ENCODE measurements around the gene CEP85. TPM values are rescaled to one million over a fixed set of nuclear protein-coding genes. Genes with fewer than 3 reads are reported as not detected.

The CEP85 gene
- polyA plus RNA-seq, 4 donors, result 2.7 to 11.0 (median 5.6) TPM

- H3K27ac ChIP-seq (ENCODE audit: low read depth in 1 of 3, low read length in 2 of 3), result peak overlapping the region in 2 of 3 donors; percentile 53 to 72
- peaks cover 0 to 75% (median 2%) of the 10 kb centered on the region in 3 donors for H3K36me3 ChIP-seq (ENCODE audit: control insufficient read depth in 3 of 3, insufficient read depth in 2 of 3, low read depth in 1 of 3, low read length in 3 of 3)
Measured at GRCh38 chr1:26283871-26284596, 50.0 kb downstream of the CEP85 start.

GRCh38 chr1:26284597-26285347 is 50.8 kb downstream of the CEP85 start:
- Histone ChIP-seq H3K4me3 (ENCODE audit: low read depth in 1 of 3, low read length in 3 of 3) (no peak overlapping the region), H3K4me1 (ENCODE audit: control insufficient read depth in 3 of 3, insufficient read depth in 2 of 3, low read depth in 1 of 3, low read length in 2 of 3) (peaks cover 0 to 26% (median 11%) of the 10 kb centered on the region in 3 donors), H3K36me3 (ENCODE audit: control insufficient read depth in 3 of 3, insufficient read depth in 2 of 3, low read depth in 1 of 3, low read length in 3 of 3) (peaks cover 0 to 80% (median 2%) of the 10 kb centered on the region in 3 donors), H3K9me3 (ENCODE audit: control insufficient read depth in 2 of 2, insufficient read depth in 1 of 2, low read depth in 1 of 2, low read length in 1 of 2) (no peaks in the 10 kb centered on the region), H3K27me3 (ENCODE audit: control insufficient read depth in 3 of 3, insufficient read depth in 3 of 3, low read length in 3 of 3) (no peaks in the 10 kb centered on the region), H3K27ac (ENCODE audit: low read depth in 1 of 3, low read length in 2 of 3) (peak overlapping the region; percentile 30 to 72 (median 58))
- DNase-seq (peak; percentile 69 to 84), FAIRE-seq (no peak)
- 20 to 35% (median 28%) methylated on average over 22 of the region's 22 CpGs for WGBS, 3 donors

More at GRCh38 chr1:26283871-26284596, 50.0 kb downstream of the CEP85 start:
- no peaks in the 10 kb centered on the region for H3K9me3 ChIP-seq (ENCODE audit: control insufficient read depth in 2 of 2, insufficient read depth in 1 of 2, low read depth in 1 of 2, low read length in 1 of 2)
- 68 to 83% (median 72%) methylated on average over 12 of the region's 12 CpGs for WGBS, 3 donors
- DNase-seq (no peak), FAIRE-seq (no peak)
- H3K27me3 ChIP-seq (ENCODE audit: control insufficient read depth in 3 of 3, insufficient read depth in 3 of 3, low read length in 3 of 3), result no peaks in the 10 kb centered on the region
- H3K4me1 ChIP-seq (ENCODE audit: control insufficient read depth in 3 of 3, insufficient read depth in 2 of 3, low read depth in 1 of 3, low read length in 2 of 3), result peaks cover 2 to 32% (median 13%) of the 10 kb centered on the region in 3 donors
- no peak overlapping the region for H3K4me3 ChIP-seq (ENCODE audit: low read depth in 1 of 3, low read length in 3 of 3)

GRCh38 chr1:26285366-26286063 is 51.5 kb downstream of the CEP85 start:
- H3K4me1 ChIP-seq (ENCODE audit: control insufficient read depth in 3 of 3, insufficient read depth in 2 of 3, low read depth in 1 of 3, low read length in 2 of 3), result peaks cover 0 to 24% (median 11%) of the 10 kb centered on the region in 3 donors
- WGBS, 3 donors, result 84 to 87% (median 85%) methylated on average over 18 to 19 of the region's 19 CpGs

GRCh38 chr1:26286064-26286416 is 52.0 kb downstream of the CEP85 start:
- peak overlapping the region in 2 of 3 donors; percentile 32 to 34 for H3K27ac ChIP-seq (ENCODE audit: low read depth in 1 of 3, low read length in 2 of 3)
- DNase-seq (no peak), FAIRE-seq (no peak)
- peaks cover 0 to 20% (median 7%) of the 10 kb centered on the region in 3 donors for H3K4me1 ChIP-seq (ENCODE audit: control insufficient read depth in 3 of 3, insufficient read depth in 2 of 3, low read depth in 1 of 3, low read length in 2 of 3)
- H3K4me3 ChIP-seq (ENCODE audit: low read depth in 1 of 3, low read length in 3 of 3), result no peak overlapping the region
- H3K36me3 ChIP-seq (ENCODE audit: control insufficient read depth in 3 of 3, insufficient read depth in 2 of 3, low read depth in 1 of 3, low read length in 3 of 3), result peaks cover 0 to 87% (median 2%) of the 10 kb centered on the region in 3 donors
- H3K27me3 ChIP-seq (ENCODE audit: control insufficient read depth in 3 of 3, insufficient read depth in 3 of 3, low read length in 3 of 3), result no peaks in the 10 kb centered on the region
- 83 to 94% (median 87%) methylated on average over 2 of the region's 2 CpGs for WGBS, 3 donors
- H3K9me3 ChIP-seq (ENCODE audit: control insufficient read depth in 2 of 2, insufficient read depth in 1 of 2, low read depth in 1 of 2, low read length in 1 of 2), result no peaks in the 10 kb centered on the region

More at GRCh38 chr1:26285366-26286063, 51.5 kb downstream of the CEP85 start:
- FAIRE-seq (no peak), DNase-seq (no peak)
- Histone ChIP-seq H3K36me3 (ENCODE audit: control insufficient read depth in 3 of 3, insufficient read depth in 2 of 3, low read depth in 1 of 3, low read length in 3 of 3) (peaks cover 0 to 87% (median 2%) of the 10 kb centered on the region in 3 donors), H3K27me3 (ENCODE audit: control insufficient read depth in 3 of 3, insufficient read depth in 3 of 3, low read length in 3 of 3) (no peaks in the 10 kb centered on the region), H3K27ac (ENCODE audit: low read depth in 1 of 3, low read length in 2 of 3) (peak overlapping the region in 2 of 3 donors; percentile 58 to 72), H3K4me3 (ENCODE audit: low read depth in 1 of 3, low read length in 3 of 3) (no peak overlapping the region), H3K9me3 (ENCODE audit: control insufficient read depth in 2 of 2, insufficient read depth in 1 of 2, low read depth in 1 of 2, low read length in 1 of 2) (no peaks in the 10 kb centered on the region)

GRCh38 chr1:26287033-26287711 is 53.2 kb downstream of the CEP85 start:
- Histone ChIP-seq H3K27ac (ENCODE audit: low read depth in 1 of 3, low read length in 2 of 3) (peak overlapping the region in 2 of 3 donors; percentile 27 to 70), H3K36me3 (ENCODE audit: control insufficient read depth in 3 of 3, insufficient read depth in 2 of 3, low read depth in 1 of 3, low read length in 3 of 3) (peaks cover 0 to 87% (median 0%) of the 10 kb centered on the region in 3 donors), H3K4me1 (ENCODE audit: control insufficient read depth in 3 of 3, insufficient read depth in 2 of 3, low read depth in 1 of 3, low read length in 2 of 3) (peaks cover 0 to 15% (median 5%) of the 10 kb centered on the region in 3 donors), H3K27me3 (ENCODE audit: control insufficient read depth in 3 of 3, insufficient read depth in 3 of 3, low read length in 3 of 3) (no peaks in the 10 kb centered on the region), H3K4me3 (ENCODE audit: low read depth in 1 of 3, low read length in 3 of 3) (no peak overlapping the region), H3K9me3 (ENCODE audit: control insufficient read depth in 2 of 2, insufficient read depth in 1 of 2, low read depth in 1 of 2, low read length in 1 of 2) (no peaks in the 10 kb centered on the region)
- DNase-seq (peak in 1 of 2 donors; percentile 62), FAIRE-seq (no peak)
- 47 to 73% (median 61%) methylated on average over 8 of the region's 8 CpGs for WGBS, 3 donors

GRCh38 chr1:26287811-26288210 is 53.8 kb downstream of the CEP85 start:
- H3K4me3 ChIP-seq (ENCODE audit: low read depth in 1 of 3, low read length in 3 of 3), result no peak overlapping the region
- peaks cover 0 to 83% (median 0%) of the 10 kb centered on the region in 3 donors for H3K36me3 ChIP-seq (ENCODE audit: control insufficient read depth in 3 of 3, insufficient read depth in 2 of 3, low read depth in 1 of 3, low read length in 3 of 3)
- DNase-seq, result no peak
- 81 to 90% (median 82%) methylated on average over 5 of the region's 5 CpGs for WGBS, 3 donors
- FAIRE-seq, result no peak
- H3K27ac ChIP-seq (ENCODE audit: low read depth in 1 of 3, low read length in 2 of 3), result peak overlapping the region in 2 of 3 donors; percentile 16 to 70
- H3K9me3 ChIP-seq (ENCODE audit: control insufficient read depth in 2 of 2, insufficient read depth in 1 of 2, low read depth in 1 of 2, low read length in 1 of 2), result no peaks in the 10 kb centered on the region
- peaks cover 0 to 15% (median 5%) of the 10 kb centered on the region in 3 donors for H3K4me1 ChIP-seq (ENCODE audit: control insufficient read depth in 3 of 3, insufficient read depth in 2 of 3, low read depth in 1 of 3, low read length in 2 of 3)
- H3K27me3 ChIP-seq (ENCODE audit: control insufficient read depth in 3 of 3, insufficient read depth in 3 of 3, low read length in 3 of 3), result no peaks in the 10 kb centered on the region

- Histone ChIP-seq H3K9me3 (ENCODE audit: control insufficient read depth in 2 of 2, insufficient read depth in 1 of 2, low read depth in 1 of 2, low read length in 1 of 2) (no peaks in the 10 kb centered on the region), H3K4me1 (ENCODE audit: control insufficient read depth in 3 of 3, insufficient read depth in 2 of 3, low read depth in 1 of 3, low read length in 2 of 3) (peaks cover 0 to 15% (median 5%) of the 10 kb centered on the region in 3 donors), H3K4me3 (ENCODE audit: low read depth in 1 of 3, low read length in 3 of 3) (no peak overlapping the region), H3K27ac (ENCODE audit: low read depth in 1 of 3, low read length in 2 of 3) (peak overlapping the region in 2 of 3 donors; percentile 65 to 70), H3K27me3 (ENCODE audit: control insufficient read depth in 3 of 3, insufficient read depth in 3 of 3, low read length in 3 of 3) (no peaks in the 10 kb centered on the region), H3K36me3 (ENCODE audit: control insufficient read depth in 3 of 3, insufficient read depth in 2 of 3, low read depth in 1 of 3, low read length in 3 of 3) (peaks cover 0 to 79% (median 0%) of the 10 kb centered on the region in 3 donors)
- FAIRE-seq (no peak), DNase-seq (peak in 1 of 2 donors; percentile 55)
- WGBS, 3 donors, result 26 to 43% (median 33%) methylated on average over 5 of the region's 5 CpGs
Measured at GRCh38 chr1:26288311-26288941, 54.4 kb downstream of the CEP85 start.
